Right kidney (tissue), 1 donor: ENCODE data around the gene GSN.

Source experiments
- DNase-seq: peaks from one replicate; pipeline ENCODE4 v3.0.0-alpha.2; 2016

Gene GSN

GRCh38 chr9:121300283-121301119 is 32.5 kb downstream of the GSN start:
- DNase-seq, result no peak

GRCh38 chr9:121301881-121302286 is 33.9 kb downstream of the GSN start:
- no peak for DNase-seq

DNA sequence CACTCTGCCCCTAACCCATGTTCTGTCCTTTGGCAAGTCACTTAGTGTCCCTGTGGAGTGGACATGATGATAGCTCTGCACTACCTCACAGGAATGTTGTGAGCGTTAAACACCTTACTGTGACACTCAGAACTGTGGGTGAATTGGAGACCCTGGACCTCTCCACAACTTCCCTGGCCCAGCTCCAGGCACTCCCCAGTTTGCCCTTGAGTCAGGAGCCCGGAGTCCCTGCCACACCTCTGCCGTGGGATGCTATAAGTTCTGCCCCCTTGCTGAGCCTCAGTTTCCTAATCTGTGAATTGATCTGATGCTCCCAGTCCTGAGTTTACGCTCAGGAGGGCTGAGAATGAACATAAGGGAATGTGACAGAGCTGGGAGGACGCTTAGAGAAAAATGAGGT is 34.4 kb downstream of the GSN start:
- DNase-seq, result no peak

- no peak for DNase-seq
These were observed 34.8 kb downstream of the GSN start for GRCh38 chr9:121302786-121303185.

GRCh38 chr9:121303456-121304451 is 35.8 kb downstream of the GSN start:
- DNase-seq, result no peak

GRCh38 chr9:121304707-121305106 is 36.7 kb downstream of the GSN start:
- no peak for DNase-seq

- no peak for DNase-seq
These were observed 37.5 kb downstream of the GSN start for GRCh38 chr9:121305269-121305994.

DNA sequence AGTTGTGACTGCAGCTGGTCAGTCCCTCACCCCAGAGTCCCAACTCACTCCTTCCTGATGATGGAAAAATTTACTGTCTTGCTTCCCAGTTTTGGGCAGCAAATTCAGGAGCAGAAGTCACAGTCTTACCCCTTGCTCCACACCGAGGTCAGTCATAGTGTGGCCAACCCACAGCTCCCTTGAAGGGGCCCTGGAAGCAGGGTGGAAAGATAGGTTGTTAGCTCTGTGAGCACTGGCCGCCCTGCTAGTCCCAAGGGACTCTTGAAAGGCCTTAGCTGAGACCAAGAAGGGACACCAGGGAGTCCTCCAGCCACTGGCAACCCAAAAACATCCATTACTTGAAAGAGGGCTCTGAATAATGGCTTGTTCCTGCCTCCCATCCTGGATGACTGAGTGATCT is 40.0 kb downstream of the GSN start:
- no peak for DNase-seq

GRCh38 chr9:121308765-121309164 is 40.8 kb downstream of the GSN start:
- DNase-seq, result no peak

DNA sequence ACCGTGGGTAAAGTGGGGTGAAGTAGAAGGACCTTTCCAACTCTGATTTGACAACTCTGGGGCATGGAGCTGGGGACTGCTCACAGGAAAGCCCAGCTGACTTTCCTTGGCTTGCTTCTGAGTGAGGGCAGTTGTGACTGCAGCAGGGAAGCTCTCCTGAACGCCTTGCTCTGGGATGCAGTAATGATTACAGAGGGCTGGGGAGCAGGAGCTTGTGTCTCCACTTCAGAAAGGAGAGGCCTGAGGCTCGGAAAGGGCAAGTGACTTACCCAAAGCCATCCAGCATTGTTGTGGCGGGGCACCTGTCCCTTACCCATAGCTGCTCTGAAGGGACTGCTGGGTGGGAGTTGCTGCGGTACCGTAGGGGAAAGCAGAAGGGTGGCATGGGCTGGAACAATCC is 41.2 kb downstream of the GSN start:
- DNase-seq, result no peak

GRCh38 chr9:121309833-121310425 is 42.0 kb downstream of the GSN start:
- no peak for DNase-seq

DNA sequence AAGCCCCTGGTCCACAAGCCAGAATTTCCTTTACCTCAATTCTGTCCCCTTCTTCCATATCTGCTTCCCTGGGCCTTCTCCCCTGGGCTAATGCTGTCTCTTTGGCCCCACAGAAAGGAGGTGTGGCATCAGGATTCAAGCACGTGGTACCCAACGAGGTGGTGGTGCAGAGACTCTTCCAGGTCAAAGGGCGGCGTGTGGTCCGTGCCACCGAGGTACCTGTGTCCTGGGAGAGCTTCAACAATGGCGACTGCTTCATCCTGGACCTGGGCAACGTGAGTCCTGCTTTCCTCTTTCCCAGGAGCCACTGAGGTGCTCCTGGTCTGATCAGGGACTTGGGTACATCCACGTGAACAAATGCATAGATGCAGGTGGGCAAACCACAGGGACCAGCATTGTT is 42.6 kb downstream of the GSN start:
- no peak for DNase-seq

- DNase-seq, result no peak
These were observed 44.2 kb downstream of the GSN start for GRCh38 chr9:121312169-121312568.

GRCh38 chr9:121313458-121314152 is 45.6 kb downstream of the GSN start:
- DNase-seq, result no peak

GRCh38 chr9:121316378-121316777 is 48.4 kb downstream of the GSN start:
- no peak for DNase-seq

DNA sequence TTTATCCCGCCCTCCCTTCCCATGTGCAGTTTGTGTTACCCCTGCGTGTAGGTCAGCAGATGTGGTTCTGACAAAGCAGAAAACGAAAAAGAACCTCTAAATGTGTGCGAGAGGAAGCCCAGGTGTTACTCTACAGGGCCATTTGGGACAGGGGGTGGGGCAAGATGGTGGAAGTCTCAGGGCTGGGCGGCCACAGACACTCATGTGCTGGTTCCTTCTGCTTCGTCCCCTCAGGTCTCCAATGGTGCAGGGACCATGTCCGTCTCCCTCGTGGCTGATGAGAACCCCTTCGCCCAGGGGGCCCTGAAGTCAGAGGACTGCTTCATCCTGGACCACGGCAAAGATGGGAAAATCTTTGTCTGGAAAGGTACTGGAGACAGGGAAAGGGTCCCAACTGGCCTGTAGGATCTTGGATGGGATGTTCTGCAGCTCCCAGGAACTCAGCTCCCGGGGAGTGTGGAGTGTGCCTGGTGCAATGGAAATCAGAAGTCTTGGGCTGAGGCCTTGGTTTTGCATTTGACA is 49.0 kb downstream of the GSN start:
- no peak for DNase-seq

DNA sequence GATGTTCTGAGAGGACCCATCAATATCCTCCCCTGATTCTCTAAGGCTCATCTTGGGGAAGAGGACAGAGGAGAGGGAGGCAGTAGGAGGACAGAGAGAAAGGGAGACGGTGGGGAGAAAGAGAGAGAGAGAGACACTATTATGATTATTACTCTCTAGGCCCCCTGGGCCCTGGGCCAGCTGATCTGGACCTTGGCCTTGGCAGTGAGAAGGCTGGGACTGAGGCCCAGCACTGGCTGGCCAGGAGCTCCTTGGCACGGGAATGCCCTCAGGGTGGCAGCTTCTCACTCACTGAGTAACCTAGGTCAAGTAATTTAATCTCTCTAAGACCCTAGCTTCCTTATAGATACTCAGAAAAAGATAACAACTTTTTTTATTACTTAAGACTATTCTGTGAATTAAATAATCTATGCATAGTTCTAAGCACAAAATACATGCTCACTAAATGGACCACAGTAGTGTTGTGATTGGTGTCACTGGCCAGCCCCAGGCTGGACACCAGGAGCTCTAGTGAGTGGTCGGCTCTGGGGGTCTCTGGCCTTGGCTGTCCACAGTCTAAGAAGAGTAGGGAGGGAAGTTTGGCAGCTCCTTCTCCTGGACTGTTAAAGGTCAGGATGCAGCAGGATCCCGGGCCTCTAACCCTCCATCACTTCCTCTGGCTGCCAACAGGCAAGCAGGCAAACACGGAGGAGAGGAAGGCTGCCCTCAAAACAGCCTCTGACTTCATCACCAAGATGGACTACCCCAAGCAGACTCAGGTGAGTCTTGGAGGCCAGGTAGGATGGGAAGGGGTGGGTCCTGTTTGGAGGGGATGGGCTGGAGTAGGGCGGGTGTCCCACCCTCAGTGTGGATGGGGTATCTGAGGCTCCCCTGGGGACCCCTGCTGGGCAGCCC is 50.0 kb downstream of the GSN start:
- no peak for DNase-seq

DNA sequence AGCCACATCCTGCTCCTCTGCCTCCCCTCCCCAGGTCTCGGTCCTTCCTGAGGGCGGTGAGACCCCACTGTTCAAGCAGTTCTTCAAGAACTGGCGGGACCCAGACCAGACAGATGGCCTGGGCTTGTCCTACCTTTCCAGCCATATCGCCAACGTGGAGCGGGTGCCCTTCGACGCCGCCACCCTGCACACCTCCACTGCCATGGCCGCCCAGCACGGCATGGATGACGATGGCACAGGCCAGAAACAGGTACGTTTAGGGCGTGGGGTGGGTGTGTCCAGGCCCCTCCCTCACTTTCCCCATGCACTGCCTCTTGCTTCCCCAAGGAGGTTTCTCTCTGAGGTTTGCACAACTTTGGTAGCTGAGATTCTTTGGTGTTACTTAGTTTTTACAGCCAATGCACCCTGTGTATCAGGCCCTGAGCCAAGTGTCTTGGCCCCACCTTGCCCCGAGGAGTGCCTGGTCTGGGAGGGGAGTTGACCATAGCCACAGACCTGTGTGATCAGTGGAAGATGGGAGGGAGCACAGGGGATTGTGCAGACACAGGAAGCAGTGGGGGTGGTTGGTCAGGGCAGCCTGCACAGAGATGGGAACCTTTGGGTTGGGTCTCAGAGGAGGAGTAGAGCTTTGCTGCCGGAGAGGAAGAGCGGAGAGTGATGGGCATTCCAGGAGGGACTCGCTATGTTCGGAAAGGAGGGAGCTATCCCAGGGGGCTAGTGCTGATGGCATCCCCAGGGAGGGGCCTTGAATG is 50.8 kb downstream of the GSN start:
- no peak for DNase-seq

GRCh38 chr9:121319383-121319780 is 51.4 kb downstream of the GSN start:
- DNase-seq, result no peak
